CD4-positive, alpha-beta T cell treated with Interleukin-12 subunit alpha and Interleukin-12 subunit beta, for 1 hour (primary cell): ENCODE data around the gene PTPRN2.
"Not testable (repeated sequence)": the region's sequence is repeated elsewhere in the genome, so short reads cannot be mapped to it uniquely, and the experiment has no call there.

Experiments
- DNase-seq: peaks from one replicate; pipeline ENCODE4 v3.0.0-alpha.2; 2020

PTPRN2 gene

GRCh38 chr7:158587162-158588084, at the start of gene PTPRN2:
TSS of gene PTPRN2 (minus strand) at chr7:158587823.
- DNase-seq = peak; percentile 55

GRCh38 chr7:158633055-158633956, 45.7 kb upstream of the PTPRN2 start:
- DNase-seq = no peak

- DNase-seq = no peak
Observed at GRCh38 chr7:158631574-158632195, 44.1 kb upstream of the PTPRN2 start.

GRCh38 chr7:158626289-158626688, 38.7 kb upstream of the PTPRN2 start:
- DNase-seq = not testable (repeated sequence)

- DNase-seq = no peak
Observed at GRCh38 chr7:158623241-158623640, 35.6 kb upstream of the PTPRN2 start.

GRCh38 chr7:158620839-158621441, 33.3 kb upstream of the PTPRN2 start:
- no peak for DNase-seq

- no peak for DNase-seq
Observed at GRCh38 chr7:158620418-158620817, 32.8 kb upstream of the PTPRN2 start.

- DNase-seq = no peak
Observed at GRCh38 chr7:158618745-158619140, 31.1 kb upstream of the PTPRN2 start.

- DNase-seq = no peak
Observed at GRCh38 chr7:158617737-158618128, 30.1 kb upstream of the PTPRN2 start.

- DNase-seq = no peak
Observed at GRCh38 chr7:158616050-158616449, 28.4 kb upstream of the PTPRN2 start.

- DNase-seq = no peak
Observed at GRCh38 chr7:158614700-158615099, 27.1 kb upstream of the PTPRN2 start.

- no peak for DNase-seq
Observed at GRCh38 chr7:158613481-158613880, 25.9 kb upstream of the PTPRN2 start.

- DNase-seq = no peak
Observed at GRCh38 chr7:158612546-158612945, 24.9 kb upstream of the PTPRN2 start.

- DNase-seq = no peak
Observed at GRCh38 chr7:158611541-158611940, 23.9 kb upstream of the PTPRN2 start.

- no peak for DNase-seq
Observed at GRCh38 chr7:158609313-158609974, 21.8 kb upstream of the PTPRN2 start.

GRCh38 chr7:158607563-158607962, 19.9 kb upstream of the PTPRN2 start:
- DNase-seq = no peak

- no peak for DNase-seq
Observed at GRCh38 chr7:158606671-158607424, 19.2 kb upstream of the PTPRN2 start.

GRCh38 chr7:158606129-158606528, 18.5 kb upstream of the PTPRN2 start:
- no peak for DNase-seq

GRCh38 chr7:158603773-158604755, 16.4 kb upstream of the PTPRN2 start:
- no peak for DNase-seq
